Measurements from ENCODE around the gene ST8SIA1.

The ST8SIA1 gene

DNA sequence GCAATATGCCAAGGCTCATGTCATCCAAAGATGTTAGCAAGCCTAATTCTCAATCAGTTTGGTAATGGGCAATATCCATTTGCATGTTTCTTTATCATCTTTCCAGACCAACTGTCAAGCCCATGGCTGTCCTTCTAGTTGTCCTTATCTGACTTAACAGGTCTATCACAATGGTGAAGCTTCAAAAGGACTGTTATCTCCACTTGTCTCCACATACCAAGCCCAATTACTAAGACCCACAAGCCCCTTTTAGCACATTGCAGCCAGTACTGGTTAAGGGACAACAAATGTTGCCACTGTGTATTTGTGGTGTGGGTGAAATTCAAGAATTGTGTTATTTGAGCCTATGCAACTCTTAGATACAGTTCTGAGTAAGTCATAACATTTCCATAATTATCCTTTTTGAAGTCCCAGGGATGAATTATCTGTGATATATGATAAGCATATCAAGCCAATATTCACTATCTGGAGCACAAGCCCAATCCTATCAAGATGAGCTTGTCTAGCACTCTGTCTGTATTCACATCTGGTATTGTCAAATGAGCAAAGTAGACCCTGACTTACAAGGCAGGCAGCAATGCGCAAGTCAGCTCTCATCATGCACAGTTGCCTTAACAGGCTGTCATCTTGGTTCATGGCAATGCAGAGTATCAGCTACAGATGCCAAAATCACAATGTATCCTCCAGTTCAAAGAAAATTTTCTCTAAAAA, 19.3 kb upstream of the ST8SIA1 start:
- TF ChIP-seq CTCF (IDR thresholded peaks at IDR 0.05; ENCODE audit: control insufficient read depth, insufficient read depth, low read depth, low read length, missing control alignments): no peak
- no peak overlapping the region for H3K4me3 ChIP-seq (ENCODE audit: control insufficient read depth, low read depth, low read length)
- DNase-seq (ENCODE audit: low read depth): no peak

GRCh38 chr12:22350886-22351285, 16.4 kb upstream of the ST8SIA1 start:
- H3K4me3 ChIP-seq (ENCODE audit: control insufficient read depth, low read depth, low read length): no peak overlapping the region
- no peak for DNase-seq (ENCODE audit: low read depth)
- TF ChIP-seq CTCF (IDR thresholded peaks at IDR 0.05; ENCODE audit: control insufficient read depth, insufficient read depth, low read depth, low read length, missing control alignments): no peak

DNA sequence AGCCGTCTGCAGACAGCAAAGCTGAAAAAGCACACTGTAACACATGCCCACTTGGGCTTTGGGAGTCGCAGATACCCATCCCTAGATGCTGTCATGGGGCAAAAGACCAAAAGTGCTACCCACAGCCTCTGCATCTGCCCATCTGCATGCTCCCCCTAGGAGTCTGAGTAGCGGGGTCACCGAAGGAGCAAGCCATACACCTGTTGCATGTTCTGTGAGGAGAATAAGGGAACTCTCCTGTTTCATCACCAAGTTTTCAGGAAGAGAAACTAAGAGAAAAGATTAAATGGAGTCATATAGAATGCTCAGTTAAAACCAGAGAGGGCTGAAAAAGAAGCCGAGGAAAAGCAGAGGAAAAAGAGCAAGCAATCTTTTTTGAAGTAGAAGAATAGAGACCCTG, 13.7 kb upstream of the ST8SIA1 start:
- no peak overlapping the region for H3K4me3 ChIP-seq (ENCODE audit: control insufficient read depth, low read depth, low read length)
- DNase-seq (ENCODE audit: low read depth): no peak
- no peak for TF ChIP-seq CTCF (IDR thresholded peaks at IDR 0.05; ENCODE audit: control insufficient read depth, insufficient read depth, low read depth, low read length, missing control alignments)

DNA sequence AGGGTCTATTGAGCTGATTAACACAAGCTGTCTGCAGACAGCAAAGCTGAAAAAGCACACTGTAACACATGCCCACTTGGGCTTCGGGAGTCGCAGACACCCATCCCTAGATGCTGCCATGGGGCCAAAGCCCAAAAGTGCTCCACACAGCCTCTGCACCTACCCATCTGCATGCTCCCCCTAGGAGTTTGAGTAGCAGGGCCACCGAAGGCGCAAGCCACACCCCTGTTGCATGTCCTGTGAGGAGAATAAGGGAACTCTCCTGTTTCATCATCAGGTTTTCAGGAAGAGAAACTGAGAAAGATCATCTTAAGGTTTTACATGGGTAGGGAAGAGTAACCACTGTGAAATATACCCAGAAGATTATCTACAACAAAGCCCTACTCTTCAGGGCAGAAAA, 5.6 kb upstream of the ST8SIA1 start:
- no peak for DNase-seq (ENCODE audit: low read depth)
- H3K4me3 ChIP-seq (ENCODE audit: control insufficient read depth, low read depth, low read length): no peak overlapping the region
- no peak for TF ChIP-seq CTCF (IDR thresholded peaks at IDR 0.05; ENCODE audit: control insufficient read depth, insufficient read depth, low read depth, low read length, missing control alignments)

GRCh38 chr12:22339691-22340090, 5.2 kb upstream of the ST8SIA1 start:
- no peak for TF ChIP-seq CTCF (IDR thresholded peaks at IDR 0.05; ENCODE audit: control insufficient read depth, insufficient read depth, low read depth, low read length, missing control alignments)
- no peak for DNase-seq (ENCODE audit: low read depth)
- H3K4me3 ChIP-seq (ENCODE audit: control insufficient read depth, low read depth, low read length): no peak overlapping the region

DNA sequence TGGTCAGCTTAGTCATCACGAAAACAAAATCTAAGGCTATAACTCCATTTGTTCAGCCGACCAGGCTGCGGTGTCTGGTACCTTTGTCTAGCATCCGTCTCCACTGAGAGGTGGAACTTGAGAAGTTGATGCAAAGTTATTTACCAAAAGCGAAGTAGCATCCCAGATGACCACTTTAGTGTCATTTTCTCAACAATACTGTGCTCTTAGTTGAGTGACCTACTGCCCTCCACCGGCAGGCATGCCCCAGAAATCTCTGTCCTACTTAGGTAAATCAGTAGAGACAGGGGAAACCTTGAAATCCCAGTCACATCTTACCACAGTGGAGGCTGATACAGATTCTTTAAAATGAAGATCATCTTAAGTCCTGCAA, 1.3 kb upstream of the ST8SIA1 start:
- TF ChIP-seq CTCF (IDR thresholded peaks at IDR 0.05; ENCODE audit: control insufficient read depth, insufficient read depth, low read depth, low read length, missing control alignments): no peak
- H3K4me3 ChIP-seq (ENCODE audit: control insufficient read depth, low read depth, low read length): no peak overlapping the region
- DNase-seq (ENCODE audit: low read depth): no peak

Data from AG09309 (cell line).